ENCODE results near the gene IYD.

DNA sequence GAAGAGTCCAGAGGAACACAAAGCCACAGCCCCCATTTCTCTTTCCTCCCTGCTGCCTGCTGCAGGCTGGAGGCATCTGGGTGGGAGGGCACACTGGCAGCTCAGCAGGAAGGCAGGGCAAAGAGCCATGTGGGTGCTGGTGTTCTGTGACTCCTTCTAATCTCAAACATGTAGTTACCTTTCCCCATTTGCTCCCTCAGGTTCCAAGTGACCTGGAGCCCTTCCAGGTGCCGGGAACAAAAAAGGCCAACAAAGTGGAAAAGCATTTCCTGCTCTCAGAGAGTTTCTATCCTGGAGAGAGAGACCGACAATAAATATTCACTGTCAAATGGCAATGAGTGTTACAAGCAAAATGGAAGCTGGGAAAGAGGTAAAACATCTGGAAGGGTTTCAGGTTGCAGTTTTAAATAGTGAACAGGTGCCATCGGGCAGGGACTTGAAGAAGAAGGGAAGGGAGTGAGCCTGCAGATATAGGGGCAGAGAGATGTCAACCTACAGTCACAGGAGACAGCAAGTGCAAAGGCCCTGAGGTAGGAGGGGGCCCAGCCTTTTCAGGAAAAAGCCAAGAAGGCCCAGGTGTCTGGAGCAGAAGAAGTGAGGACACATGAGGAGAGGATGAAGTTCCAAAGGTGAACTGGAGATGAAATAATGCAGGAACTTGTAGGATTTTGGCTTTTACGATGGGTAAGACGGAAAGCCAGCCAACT is 43.6 kb upstream of the IYD start:
- TF ChIP-seq, protein P1, sequence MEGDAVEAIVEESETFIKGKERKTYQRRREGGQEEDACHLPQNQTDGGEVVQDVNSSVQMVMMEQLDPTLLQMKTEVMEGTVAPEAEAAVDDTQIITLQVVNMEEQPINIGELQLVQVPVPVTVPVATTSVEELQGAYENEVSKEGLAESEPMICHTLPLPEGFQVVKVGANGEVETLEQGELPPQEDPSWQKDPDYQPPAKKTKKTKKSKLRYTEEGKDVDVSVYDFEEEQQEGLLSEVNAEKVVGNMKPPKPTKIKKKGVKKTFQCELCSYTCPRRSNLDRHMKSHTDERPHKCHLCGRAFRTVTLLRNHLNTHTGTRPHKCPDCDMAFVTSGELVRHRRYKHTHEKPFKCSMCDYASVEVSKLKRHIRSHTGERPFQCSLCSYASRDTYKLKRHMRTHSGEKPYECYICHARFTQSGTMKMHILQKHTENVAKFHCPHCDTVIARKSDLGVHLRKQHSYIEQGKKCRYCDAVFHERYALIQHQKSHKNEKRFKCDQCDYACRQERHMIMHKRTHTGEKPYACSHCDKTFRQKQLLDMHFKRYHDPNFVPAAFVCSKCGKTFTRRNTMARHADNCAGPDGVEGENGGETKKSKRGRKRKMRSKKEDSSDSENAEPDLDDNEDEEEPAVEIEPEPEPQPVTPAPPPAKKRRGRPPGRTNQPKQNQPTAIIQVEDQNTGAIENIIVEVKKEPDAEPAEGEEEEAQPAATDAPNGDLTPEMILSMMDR (IDR thresholded peaks at IDR 0.05), result no peak
- no peak for TF ChIP-seq ZFX (IDR thresholded peaks at IDR 0.05; ENCODE audit: borderline replicate concordance)
